Ramos (cell line): ENCODE results near the gene AGL.
"Not testable (repeated sequence)": the region's sequence is repeated elsewhere in the genome, so short reads cannot be mapped to it uniquely, and the experiment has no call there.

Experiments used
- in situ Hi-C: fragments of 300-500 bp; cut with MboI; formaldehyde crosslinking; loops from one replicate; pipeline ENCODE4 v1.14.3; 2022; ENCODE audit warnings: low sequenced_read_pairs; ENCODE audit not compliant: unreplicated experiment

AGL gene

DNA sequence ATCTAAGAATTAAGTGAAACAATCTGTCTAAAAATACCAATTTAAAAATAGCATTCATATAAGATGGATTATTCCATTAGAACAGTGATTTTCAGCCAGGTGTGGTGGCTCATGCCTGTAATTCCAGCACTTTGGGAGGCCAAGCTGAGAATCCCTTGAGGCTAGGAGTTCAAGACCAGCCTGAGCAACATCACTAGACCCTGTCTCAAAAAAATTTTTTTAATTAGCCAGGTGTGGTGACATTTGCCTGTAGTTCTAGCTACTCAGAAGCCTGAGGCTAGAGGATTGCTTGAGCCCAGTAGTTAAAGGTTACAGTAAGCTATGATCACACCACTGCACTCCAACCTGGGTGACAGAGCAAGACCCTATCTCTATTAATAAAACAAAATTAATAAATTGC is 84.6 kb downstream of the AGL start:
- in situ Hi-C loops = no loop called here

DNA sequence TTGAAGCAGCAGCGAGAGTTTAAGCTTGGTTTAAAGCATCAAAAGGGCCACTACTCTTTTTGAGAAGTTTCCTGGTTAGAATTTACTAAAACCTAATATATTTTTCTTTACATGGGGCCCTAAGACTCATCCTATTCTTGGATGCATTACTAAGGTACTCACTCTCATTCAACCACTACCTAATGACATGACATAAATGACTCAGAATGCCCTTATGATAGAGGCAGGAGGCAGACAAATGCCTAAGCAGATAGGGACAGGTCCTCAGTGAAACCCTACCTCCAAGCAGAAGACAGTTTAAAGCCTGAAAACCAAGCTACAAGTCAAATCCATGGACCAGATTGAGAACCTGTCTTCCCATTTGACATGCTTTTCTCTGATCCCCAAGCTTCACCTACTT is 85.4 kb downstream of the AGL start:
- in situ Hi-C loops = no loop called here

DNA sequence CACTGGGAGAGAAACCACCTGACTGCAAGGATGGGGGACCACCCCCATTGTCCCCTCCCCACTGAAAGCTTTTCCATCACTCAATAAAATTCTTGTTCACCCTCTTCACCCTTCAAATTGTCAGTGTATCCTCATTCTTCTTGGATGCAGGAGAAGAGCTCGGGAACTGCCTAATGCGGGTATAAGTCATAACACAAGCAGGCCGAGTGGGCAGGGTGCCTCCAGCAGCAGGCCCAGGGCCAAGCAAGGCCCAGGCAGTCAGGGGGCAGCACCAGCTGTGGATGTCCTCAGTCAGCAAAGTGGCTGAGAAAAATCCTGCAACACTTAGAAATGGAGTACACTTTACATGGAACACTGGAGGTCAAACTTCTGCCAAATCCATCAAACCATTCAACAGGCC is 85.9 kb downstream of the AGL start:
- in situ Hi-C loops = no loop called here

GRCh38 chr1:99942723-99943122 is 92.6 kb downstream of the AGL start:
- in situ Hi-C loops = no loop called here

GRCh38 chr1:99943223-99943794 is 93.1 kb downstream of the AGL start:
- in situ Hi-C loops = no loop called here

DNA sequence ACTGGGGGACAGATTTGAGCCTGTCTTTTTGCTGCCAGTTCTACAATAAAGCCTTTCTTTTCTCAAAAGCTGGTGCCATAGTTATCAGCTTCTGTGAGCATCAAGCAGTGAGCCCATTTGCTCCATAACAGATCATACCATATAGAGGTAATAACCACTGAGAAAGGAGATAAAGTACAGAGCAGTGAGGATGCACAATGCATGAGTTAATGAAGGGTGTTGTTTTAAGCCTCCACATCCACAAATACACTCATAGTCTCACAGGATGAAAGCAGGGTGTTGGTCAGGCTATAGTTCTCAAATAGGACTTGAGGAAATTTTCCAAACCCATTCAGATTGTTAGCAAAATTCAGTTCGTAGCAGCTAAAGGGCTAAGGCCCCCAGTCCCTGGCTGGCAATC is 94.0 kb downstream of the AGL start:
- in situ Hi-C loops = no loop called here

DNA sequence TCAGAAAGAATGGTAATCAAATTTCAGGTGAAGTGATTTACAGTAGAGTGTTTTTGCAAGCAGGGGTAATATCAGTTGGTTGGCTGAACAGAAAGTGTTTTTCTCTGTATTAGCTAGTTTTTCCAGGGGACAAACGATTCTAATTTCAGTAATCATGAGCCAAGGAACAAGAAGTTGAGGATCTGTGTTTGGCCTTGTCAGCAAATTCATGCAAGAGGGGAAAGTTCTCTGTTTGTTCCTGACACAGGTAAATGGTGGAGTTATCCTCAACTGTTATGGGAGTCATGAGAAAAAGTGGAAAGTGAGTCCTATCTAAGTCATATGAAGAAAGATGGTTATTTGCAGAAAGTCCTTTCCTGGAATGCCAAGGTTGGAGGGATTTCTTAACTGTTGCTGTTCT is 95.0 kb downstream of the AGL start:
- in situ Hi-C loops = no loop called here

GRCh38 chr1:99950486-99950885 is 100.3 kb downstream of the AGL start:
- in situ Hi-C loops = no loop called here

GRCh38 chr1:99952522-99952921 is 102.4 kb downstream of the AGL start:
- in situ Hi-C loops = no loop called here

- in situ Hi-C loops = no loop called here
These were observed 105.2 kb downstream of the AGL start for GRCh38 chr1:99955375-99955774.

- in situ Hi-C loops = no loop called here
These were observed 106.6 kb downstream of the AGL start for GRCh38 chr1:99956755-99957154.

DNA sequence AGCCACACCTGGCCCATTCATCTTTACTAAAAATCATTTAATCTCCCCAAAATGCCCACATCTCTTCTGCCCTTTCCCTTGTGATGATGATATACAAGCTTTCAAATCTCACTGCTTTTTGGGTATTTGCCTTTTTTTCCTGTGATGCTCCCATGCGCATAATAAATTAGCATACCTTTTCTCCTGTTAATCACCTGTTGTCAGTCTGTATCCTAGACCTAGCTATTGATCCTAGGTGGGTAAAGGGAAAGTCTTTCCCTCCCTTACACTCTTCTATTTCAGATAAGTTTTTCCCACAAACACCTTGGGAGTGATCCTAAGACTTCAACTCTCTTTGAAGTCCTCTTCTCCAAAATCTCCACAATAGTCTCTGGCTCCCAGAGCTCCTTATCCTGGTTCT is 107.7 kb downstream of the AGL start:
- in situ Hi-C loops = no loop called here

GRCh38 chr1:99959189-99959705 is 109.1 kb downstream of the AGL start:
- in situ Hi-C loops = not testable (repeated sequence)

GRCh38 chr1:99960260-99960659 is 110.1 kb downstream of the AGL start:
- in situ Hi-C loops = not testable (repeated sequence)

DNA sequence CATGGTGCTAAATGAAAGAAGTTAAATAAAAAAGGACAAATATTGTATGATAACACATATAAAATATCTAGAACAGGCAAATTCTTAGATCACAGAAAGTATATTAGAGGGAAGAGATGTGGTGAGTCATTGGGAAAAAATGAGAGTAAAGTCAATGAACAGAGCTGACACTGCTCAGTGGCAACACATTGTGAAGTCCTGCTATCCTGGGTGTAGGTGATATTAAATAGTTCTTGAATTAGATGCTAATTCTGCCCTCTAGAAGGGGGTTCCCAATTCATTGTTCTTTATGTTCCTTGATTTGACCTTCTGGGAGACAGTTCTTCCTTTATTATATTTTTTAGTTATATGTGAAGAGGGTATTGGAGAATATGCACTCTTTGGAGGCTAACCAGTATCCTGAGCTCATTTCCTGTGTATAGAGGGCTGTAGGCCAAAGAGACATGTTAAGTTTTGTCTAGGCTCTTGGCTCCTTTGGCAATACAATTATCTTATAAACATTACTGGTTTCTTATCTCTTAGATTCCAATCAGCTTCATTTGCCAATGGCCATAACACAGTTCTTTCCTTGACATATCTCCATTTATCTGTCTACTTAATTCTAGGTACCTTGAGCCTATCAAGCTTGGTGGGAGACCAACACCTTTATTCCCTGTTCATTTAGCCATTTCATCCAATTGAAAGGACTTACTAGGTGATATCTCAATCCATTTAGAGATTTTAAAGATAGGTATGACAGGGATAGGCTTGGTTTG is 113.1 kb downstream of the AGL start:
- in situ Hi-C loops = no loop called here

- in situ Hi-C loops = no loop called here
These were observed 114.6 kb downstream of the AGL start for GRCh38 chr1:99964806-99965205.

DNA sequence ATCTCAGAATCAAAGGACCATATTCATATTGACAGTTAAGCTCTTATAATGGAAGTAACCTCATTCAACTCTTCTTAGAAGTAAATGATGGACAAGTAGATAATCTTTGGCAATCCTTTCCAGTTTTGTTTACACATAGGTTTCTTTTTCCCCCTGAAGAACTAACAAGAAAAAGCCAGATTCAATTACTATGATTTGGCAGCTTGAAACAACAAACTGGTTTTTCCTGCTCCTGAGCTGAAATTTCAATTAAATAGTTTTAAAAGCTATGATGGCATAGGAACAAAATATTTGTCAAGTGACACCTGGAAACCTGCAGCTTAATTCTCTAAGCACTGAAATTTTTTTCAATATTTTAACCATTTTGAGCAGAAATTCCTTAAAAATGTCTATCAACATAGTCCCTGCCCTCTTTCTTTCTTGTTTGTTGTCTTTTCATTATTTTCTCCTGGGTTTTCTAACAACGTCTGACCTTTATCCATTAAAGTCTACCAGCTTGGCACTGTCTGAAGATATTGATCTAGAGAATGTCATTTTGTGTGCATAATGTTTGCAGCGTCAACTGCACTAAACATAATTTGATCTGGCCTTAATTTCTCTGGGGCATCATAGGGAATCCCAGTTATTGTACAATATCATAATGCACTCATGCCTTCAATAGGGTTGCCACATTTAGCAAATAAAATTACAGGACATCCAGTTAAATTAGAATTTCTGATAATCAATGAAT is 115.7 kb downstream of the AGL start:
- in situ Hi-C loops = no loop called here

DNA sequence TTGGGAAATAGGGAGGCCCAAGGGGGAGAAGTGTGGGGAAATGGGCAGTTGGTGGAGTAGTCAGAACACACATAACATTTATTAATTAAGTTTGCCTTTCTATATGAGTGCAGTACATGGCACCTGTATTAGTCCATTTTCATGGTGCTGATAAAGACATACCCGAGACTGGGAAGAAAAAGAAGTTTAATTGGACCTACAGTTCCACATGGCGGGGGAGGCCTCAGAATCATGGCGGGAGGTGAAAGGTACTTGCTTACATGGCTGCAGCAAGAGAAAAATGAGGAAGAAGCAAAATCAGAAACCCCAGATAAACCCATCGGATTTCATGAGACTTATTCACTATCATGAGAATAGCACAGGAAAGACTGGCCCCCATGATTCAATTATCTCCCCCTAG is 118.1 kb downstream of the AGL start:
- in situ Hi-C loops = no loop called here

DNA sequence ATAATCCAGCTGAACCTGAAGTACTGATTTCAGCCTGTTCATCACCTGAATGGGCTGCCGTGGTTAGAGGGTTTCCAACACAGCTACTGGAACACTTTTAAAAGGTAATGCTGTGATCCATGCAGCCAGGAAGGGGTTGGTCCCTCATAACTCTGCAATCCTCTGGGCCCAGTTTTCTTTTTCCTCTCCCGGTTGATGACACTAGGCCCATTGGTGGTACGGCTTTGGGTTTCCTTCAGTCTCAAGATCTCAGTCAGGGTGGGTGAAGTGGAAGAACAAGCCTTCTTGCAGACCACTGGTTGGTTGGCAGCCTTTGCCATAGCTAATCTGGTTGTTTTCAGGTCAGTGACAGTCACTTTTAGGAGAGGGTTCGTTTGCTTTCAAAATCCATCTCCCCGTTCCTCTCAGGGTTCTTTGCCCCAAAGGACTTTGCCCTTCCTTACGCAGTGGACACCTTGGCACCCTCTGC is 119.1 kb downstream of the AGL start:
- in situ Hi-C loops = no loop called here

- in situ Hi-C loops = no loop called here
These were observed 119.8 kb downstream of the AGL start, which contains the start of gene SLC35A3 for GRCh38 chr1:99969729-99970621. TSS of gene SLC35A3 (plus strand) at chr1:99969996. CDS start at chr1:99993555, 23,559 bp downstream.
